ENCODE results near the gene LMX1B.

Gene LMX1B

DNA sequence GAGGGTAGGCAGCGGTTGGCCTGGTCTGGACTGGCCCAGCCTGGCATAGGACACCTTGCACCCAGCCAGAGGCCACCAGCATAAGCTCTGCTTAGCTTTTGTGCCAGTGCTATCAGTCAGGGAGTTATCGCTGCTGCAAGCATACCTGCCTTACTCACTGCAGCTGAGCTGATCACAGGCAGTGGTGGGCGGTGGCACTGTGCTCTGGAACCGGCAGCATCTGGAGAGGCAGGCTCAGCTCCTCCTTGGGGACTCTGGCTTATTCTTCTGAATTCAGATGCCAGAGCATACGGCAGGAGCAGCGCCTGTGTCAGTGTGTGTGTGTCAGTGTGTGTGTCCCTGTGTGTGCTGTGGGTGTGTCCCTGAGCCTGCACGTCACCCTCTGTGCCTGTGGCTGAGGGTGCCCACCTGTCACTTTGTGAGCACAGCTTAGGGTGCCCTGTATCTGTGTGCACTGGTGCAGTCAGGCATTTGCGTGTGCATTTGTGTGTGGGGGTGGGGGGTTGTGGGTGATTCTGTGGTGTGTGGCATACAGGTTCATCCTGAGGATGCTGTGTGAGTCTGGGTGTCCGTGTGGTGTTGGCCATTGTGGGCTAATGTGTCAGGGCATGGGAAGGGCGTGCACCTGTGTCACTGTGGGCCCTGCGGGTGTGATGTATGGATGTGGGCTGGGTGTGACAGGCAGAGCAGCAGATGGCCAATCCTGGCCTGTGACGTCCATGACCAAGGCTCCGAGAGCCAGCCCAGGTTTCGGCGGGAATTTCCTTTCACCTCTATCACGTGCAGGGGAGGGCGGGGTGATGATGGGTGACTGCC, 23.5 kb downstream of the LMX1B start:
- TF ChIP-seq TAF1 (IDR thresholded peaks at IDR 0.05; ENCODE audit: borderline replicate concordance, insufficient read depth, low read length) (no peak), POLR2AphosphoS5 (IDR thresholded peaks at IDR 0.05; ENCODE audit: low read depth, low read length) (no peak), SIN3A (IDR thresholded peaks at IDR 0.05; ENCODE audit: borderline replicate concordance, insufficient read depth, low read length) (no peak), REST (IDR thresholded peaks at IDR 0.05; ENCODE audit: insufficient read depth in 1 of 2, low read depth in 2 of 2, low read length in 2 of 2) (no peak), FOXP2 (optimal IDR thresholded peaks at IDR 0.05; ENCODE audit: borderline replicate concordance, extremely low read depth, extremely low read length, insufficient read depth) (no peak)

DNA sequence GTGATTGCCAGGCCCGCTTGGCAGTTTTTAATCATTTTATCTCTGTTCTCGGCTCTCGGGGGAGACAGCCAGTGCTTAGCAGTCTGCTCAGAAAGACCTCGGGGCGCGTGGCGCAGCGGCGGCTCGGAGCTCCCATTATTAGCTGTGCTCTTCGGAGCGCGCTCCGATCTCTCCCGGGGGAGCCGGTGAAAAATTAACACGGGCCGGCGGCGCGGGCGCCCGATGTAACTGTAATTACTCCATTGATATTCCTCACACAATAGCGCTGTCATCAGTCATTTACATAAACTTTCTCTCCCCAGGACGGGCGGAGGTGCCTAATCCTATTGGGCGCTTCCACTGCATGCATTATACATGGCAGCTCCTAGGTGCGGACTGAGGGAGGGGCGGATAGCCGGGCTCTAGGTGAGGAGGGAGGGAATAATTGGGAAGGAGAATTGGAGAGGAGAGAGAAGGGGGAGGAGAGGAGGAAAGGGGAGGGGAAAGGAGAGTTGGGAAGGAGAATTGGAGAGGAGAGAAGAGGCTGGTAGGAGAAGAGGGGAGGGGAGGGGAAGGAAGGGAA, 24.9 kb downstream of the LMX1B start:
- no peak for TF ChIP-seq POLR2AphosphoS5 (IDR thresholded peaks at IDR 0.05; ENCODE audit: low read depth, low read length)
- no peak for TF ChIP-seq SIN3A (IDR thresholded peaks at IDR 0.05; ENCODE audit: borderline replicate concordance, insufficient read depth, low read length)
- no peak for TF ChIP-seq REST (IDR thresholded peaks at IDR 0.05; ENCODE audit: insufficient read depth in 1 of 2, low read depth in 2 of 2, low read length in 2 of 2)
- no peak for TF ChIP-seq TAF1 (IDR thresholded peaks at IDR 0.05; ENCODE audit: borderline replicate concordance, insufficient read depth, low read length)
- TF ChIP-seq FOXP2 (optimal IDR thresholded peaks at IDR 0.05; ENCODE audit: borderline replicate concordance, extremely low read depth, extremely low read length, insufficient read depth) = no peak

- no peak for TF ChIP-seq FOXP2 (optimal IDR thresholded peaks at IDR 0.05; ENCODE audit: borderline replicate concordance, extremely low read depth, extremely low read length, insufficient read depth)
- TF ChIP-seq TAF1 (IDR thresholded peaks at IDR 0.05; ENCODE audit: borderline replicate concordance, insufficient read depth, low read length) = no peak
- TF ChIP-seq SIN3A (IDR thresholded peaks at IDR 0.05; ENCODE audit: borderline replicate concordance, insufficient read depth, low read length) = no peak
- no peak for TF ChIP-seq REST (IDR thresholded peaks at IDR 0.05; ENCODE audit: insufficient read depth in 1 of 2, low read depth in 2 of 2, low read length in 2 of 2)
- TF ChIP-seq POLR2AphosphoS5 (IDR thresholded peaks at IDR 0.05; ENCODE audit: low read depth, low read length) = no peak
Observed at GRCh38 chr9:126639318-126640000, 25.7 kb downstream of the LMX1B start.

DNA sequence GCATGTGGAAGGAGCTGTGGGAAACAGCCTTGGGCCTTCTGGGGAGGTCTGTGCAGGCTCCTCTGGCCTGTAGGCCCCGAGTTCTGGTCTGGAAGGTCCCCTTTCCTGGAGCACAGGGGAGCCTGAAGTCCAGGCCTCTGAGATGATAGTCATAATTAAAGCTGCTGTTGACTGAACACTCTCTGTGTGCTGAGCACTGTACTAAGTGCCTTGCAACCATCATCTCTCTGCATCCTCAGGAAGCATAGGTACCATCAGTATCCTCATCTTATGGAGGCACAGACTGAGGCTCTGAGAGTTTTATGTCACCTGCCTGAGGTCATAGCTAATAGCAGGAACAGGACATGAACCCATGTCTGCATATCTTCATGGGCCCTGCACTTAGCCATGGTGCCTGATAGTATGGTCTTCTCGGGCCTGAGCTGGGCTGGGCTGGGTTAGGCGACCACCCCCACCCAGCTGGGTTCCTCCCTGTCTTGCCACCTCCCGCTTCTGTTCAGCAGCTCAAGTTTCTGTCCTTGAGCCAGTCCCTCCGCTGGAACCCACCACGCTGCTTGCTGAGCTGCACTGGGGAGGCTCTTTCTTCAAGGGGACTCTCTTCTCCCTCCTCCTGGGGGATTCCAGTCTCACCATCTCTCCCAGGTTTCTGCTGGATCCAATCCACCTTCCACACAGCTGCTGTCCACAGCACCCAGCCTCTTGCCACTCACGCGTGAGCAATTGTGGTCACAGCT, 27.6 kb downstream of the LMX1B start:
- TF ChIP-seq REST (IDR thresholded peaks at IDR 0.05; ENCODE audit: insufficient read depth in 1 of 2, low read depth in 2 of 2, low read length in 2 of 2) (no peak), SIN3A (IDR thresholded peaks at IDR 0.05; ENCODE audit: borderline replicate concordance, insufficient read depth, low read length) (no peak), FOXP2 (optimal IDR thresholded peaks at IDR 0.05; ENCODE audit: borderline replicate concordance, extremely low read depth, extremely low read length, insufficient read depth) (no peak), POLR2AphosphoS5 (IDR thresholded peaks at IDR 0.05; ENCODE audit: low read depth, low read length) (no peak), TAF1 (IDR thresholded peaks at IDR 0.05; ENCODE audit: borderline replicate concordance, insufficient read depth, low read length) (no peak)

Data from PFSK-1 (cell line).